Liver (tissue), 9 donors: ENCODE results near the gene UCK2. TPM values are rescaled to one million over a fixed set of nuclear protein-coding genes. Genes with fewer than 3 reads are reported as not detected.

Experiments
- DNase-seq: peaks from one replicate; pipeline ENCODE4 v3.0.0-alpha.2; 2017; ENCODE audit warnings: low spot score
- H3K27ac ChIP-seq, 2 donors: one replicate each; pipeline ENCODE4 v1.7.0; 2013; ENCODE audit warnings: inconsistent platforms in 2 of 2, low read length in 2 of 2, control low read depth in 1 of 2, low read depth in 1 of 2, mild to moderate bottlenecking in 1 of 2
- H3K27me3 ChIP-seq, 4 donors: one replicate each; pipeline versions ENCODE4 v1.6.1 to v1.7.0; 2013; ENCODE audit warnings: low read length in 3 of 4, inconsistent platforms in 1 of 4, mild to moderate bottlenecking in 1 of 4, moderate library complexity in 1 of 4; ENCODE audit not compliant: control insufficient read depth in 4 of 4, insufficient read depth in 4 of 4
- H3K36me3 ChIP-seq, 4 donors: one replicate each; pipeline versions ENCODE4 v1.6.1 to v1.7.0; 2013; ENCODE audit warnings: low read length in 3 of 4, mild to moderate bottlenecking in 3 of 4, low read depth in 1 of 4, moderate library complexity in 1 of 4; ENCODE audit not compliant: control insufficient read depth in 4 of 4, insufficient read depth in 3 of 4
- H3K4me1 ChIP-seq, 4 donors: one replicate each; pipeline versions ENCODE4 v1.6.1 to v1.7.0; 2013; ENCODE audit warnings: low read length in 3 of 4, mild to moderate bottlenecking in 3 of 4, moderate library complexity in 1 of 4; ENCODE audit not compliant: control insufficient read depth in 4 of 4, insufficient read depth in 4 of 4
- H3K4me3 ChIP-seq, 3 donors: one replicate each; pipeline versions ENCODE4 v1.6.1 to v1.7.0; 2013; ENCODE audit warnings: low read length in 3 of 3, control low read depth in 1 of 3, low read depth in 1 of 3, mild to moderate bottlenecking in 1 of 3
- H3K9ac ChIP-seq, 2 donors: one replicate each; pipeline ENCODE4 v1.7.0; 2013; ENCODE audit warnings: low read length in 2 of 2, mild to moderate bottlenecking in 2 of 2, moderate library complexity in 2 of 2, control low read depth in 1 of 2, low read depth in 1 of 2
- H3K9me3 ChIP-seq, 4 donors: one replicate each; pipeline versions ENCODE4 v1.6.1 to v1.7.0; 2013; ENCODE audit warnings: low read length in 3 of 4; ENCODE audit not compliant: control insufficient read depth in 4 of 4
- EGR1 ChIP-seq, 2 donors: IDR thresholded peaks; 2 replicates each; pipeline ENCODE4 v1.6.1; 2016 to 2018; ENCODE audit warnings: antibody characterized with exemption in 2 of 2, low read depth in 2 of 2
- FOXA1 ChIP-seq: IDR thresholded peaks from 2 replicates; pipeline ENCODE4 v1.6.1; 2016; ENCODE audit warnings: antibody characterized with exemption
- FOXA2 ChIP-seq: IDR thresholded peaks from 2 replicates; pipeline ENCODE4 v1.6.1; 2016; ENCODE audit warnings: antibody characterized with exemption
- GABPA ChIP-seq, 2 donors: IDR thresholded peaks in 1 of 2; conservative IDR thresholded peaks in 1 of 2; 2 replicates each; pipeline ENCODE4 v1.6.1; 2016; ENCODE audit warnings: antibody characterized with exemption in 2 of 2, mild to moderate bottlenecking in 1 of 2, moderate library complexity in 1 of 2
- HNF4A ChIP-seq, 2 donors: conservative IDR thresholded peaks; 2 replicates each; pipeline ENCODE4 v1.6.1; 2016; ENCODE audit warnings: antibody characterized with exemption in 2 of 2, mild to moderate bottlenecking in 2 of 2
- HNF4G ChIP-seq: IDR thresholded peaks from 2 replicates; pipeline ENCODE4 v1.6.1; 2016; ENCODE audit warnings: antibody characterized with exemption
- JUND ChIP-seq, 2 donors: IDR thresholded peaks; 2 replicates each; pipeline ENCODE4 v1.6.1; 2016; ENCODE audit warnings: antibody characterized with exemption in 2 of 2
- NR2F2 ChIP-seq: IDR thresholded peaks from 2 replicates; pipeline ENCODE4 v1.6.1; 2016; ENCODE audit warnings: antibody characterized with exemption
- RXRA ChIP-seq, 2 donors: IDR thresholded peaks; 2 replicates each; pipeline ENCODE4 v1.6.1; 2017 to 2018; ENCODE audit warnings: antibody characterized with exemption in 2 of 2, mild to moderate bottlenecking in 1 of 2
- SP1 ChIP-seq: IDR thresholded peaks from 2 replicates; pipeline ENCODE4 v1.6.1; 2018; ENCODE audit warnings: antibody characterized with exemption, mild to moderate bottlenecking
- TAF1 ChIP-seq: conservative IDR thresholded peaks from 2 replicates; pipeline ENCODE4 v1.6.1; 2016; ENCODE audit warnings: antibody characterized with exemption, mild to moderate bottlenecking
- YY1 ChIP-seq: IDR thresholded peaks from 2 replicates; pipeline ENCODE4 v1.6.1; 2016; ENCODE audit warnings: antibody characterized with exemption, mild to moderate bottlenecking
- WGBS: extraction: QIAGEN DNeasy Blood & Tissue Kit; methylation state at CpG from one replicate; pipeline ENCODE4 v1.1.7; 2013; 5-methylcytosine and 5-hydroxymethylcytosine counted together
- polyA plus RNA-seq, 2 donors: library from polyadenylated mRNA; stranded (reverse) in 1 of 2; unstranded in 1 of 2; fragments of 200-250 nt in 1 of 2; fragments of >200 nt in 1 of 2; fragmentation: Nextera tagmentation in 1 of 2; extraction: Ambion mirVana in 1 of 2; gene quantifications; one replicate each; pipeline versions ENCODE4 v1.2.1 to v1.2.3, GENCODE V29; 2013 to 2015
- total RNA-seq, 2 donors: library from RNA; depleted of rRNA; stranded (reverse); fragments of >200 nt; gene quantifications; one replicate each; pipeline ENCODE4 v1.2.3, GENCODE V29; 2014
- TF ChIP-seq, protein P1 (sequence below): fragments of 150-350 bp; IDR thresholded peaks from 2 replicates; pipeline ENCODE4 v1.5.1; 2017; ENCODE audit warnings: improper control_type of control experiment, low read depth, low read length; ENCODE audit not compliant: missing input control
- TF ChIP-seq, protein P2 (sequence below): IDR thresholded peaks from 2 replicates; pipeline ENCODE4 v1.6.1; 2016; ENCODE audit warnings: antibody characterized with exemption
- TF ChIP-seq, protein P3 (sequence below): IDR thresholded peaks from 2 replicates; pipeline ENCODE4 v1.6.1; 2016; ENCODE audit warnings: antibody characterized with exemption
- TF ChIP-seq, protein P4 (sequence below): IDR thresholded peaks from 2 replicates; pipeline ENCODE4 v1.6.1; 2016; ENCODE audit warnings: antibody characterized with exemption
- donor health status: healthy.
- donor health status: healthy.
- donor health status: healthy.
- donor health status: healthy.
- donor health status: healthy.

Gene UCK2
- total and polyA plus RNA-seq, 4 donors, result 8.9 to 25.5 (median 17.3) TPM

DNA sequence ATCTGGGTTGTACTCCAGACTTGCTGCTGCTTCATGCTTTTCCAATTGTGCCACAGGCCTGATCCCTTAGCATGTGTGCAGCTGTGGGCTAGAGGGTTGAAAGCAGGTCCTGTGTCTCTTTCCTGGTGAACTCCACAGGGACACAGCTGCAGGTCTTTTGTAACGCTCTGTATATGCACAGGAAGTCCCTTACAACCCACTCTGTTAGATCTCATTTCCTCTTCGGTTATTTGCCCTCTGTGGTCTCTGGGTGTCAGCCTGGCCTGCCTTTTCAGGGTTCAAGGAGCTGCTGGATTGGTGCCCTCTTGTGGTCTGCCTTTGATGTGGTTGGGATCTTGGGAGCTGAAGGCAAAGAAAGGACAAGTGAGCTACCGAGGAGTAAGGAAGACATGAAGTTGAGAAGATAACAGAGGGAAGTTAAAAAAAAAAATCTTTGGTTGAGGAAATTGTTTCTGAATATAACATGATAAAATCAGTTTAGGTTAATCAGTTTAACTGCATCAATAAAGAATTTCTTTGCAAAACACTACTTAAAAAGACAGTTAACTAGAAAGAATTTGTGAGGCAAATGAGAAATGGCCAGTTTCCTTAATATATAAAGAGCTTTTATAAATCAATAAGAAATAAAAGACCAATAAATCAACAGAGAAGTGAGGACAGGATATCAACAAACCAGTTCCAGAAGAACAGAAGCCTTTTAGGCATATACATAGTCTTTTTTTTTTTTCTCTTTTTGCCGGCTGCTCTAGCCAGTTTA lies 44.1 kb downstream of the UCK2 start (continued):
- TF ChIP-seq FOXA2 (no peak), SP1 (peak; percentile 25), HNF4A (conservative IDR thresholded peaks at IDR 0.05) (peak in 1 of 2 donors; percentile 52), RXRA (IDR thresholded peaks at IDR 0.05) (peak; percentile 11 to 58), HNF4G (no peak), NR2F2 (no peak), GABPA (IDR thresholded peaks at IDR 0.05 in 1 of 2, conservative IDR thresholded peaks at IDR 0.05 in 1 of 2) (no peak)
- TF ChIP-seq, protein P1, sequence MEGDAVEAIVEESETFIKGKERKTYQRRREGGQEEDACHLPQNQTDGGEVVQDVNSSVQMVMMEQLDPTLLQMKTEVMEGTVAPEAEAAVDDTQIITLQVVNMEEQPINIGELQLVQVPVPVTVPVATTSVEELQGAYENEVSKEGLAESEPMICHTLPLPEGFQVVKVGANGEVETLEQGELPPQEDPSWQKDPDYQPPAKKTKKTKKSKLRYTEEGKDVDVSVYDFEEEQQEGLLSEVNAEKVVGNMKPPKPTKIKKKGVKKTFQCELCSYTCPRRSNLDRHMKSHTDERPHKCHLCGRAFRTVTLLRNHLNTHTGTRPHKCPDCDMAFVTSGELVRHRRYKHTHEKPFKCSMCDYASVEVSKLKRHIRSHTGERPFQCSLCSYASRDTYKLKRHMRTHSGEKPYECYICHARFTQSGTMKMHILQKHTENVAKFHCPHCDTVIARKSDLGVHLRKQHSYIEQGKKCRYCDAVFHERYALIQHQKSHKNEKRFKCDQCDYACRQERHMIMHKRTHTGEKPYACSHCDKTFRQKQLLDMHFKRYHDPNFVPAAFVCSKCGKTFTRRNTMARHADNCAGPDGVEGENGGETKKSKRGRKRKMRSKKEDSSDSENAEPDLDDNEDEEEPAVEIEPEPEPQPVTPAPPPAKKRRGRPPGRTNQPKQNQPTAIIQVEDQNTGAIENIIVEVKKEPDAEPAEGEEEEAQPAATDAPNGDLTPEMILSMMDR, result peak; percentile 31

DNA sequence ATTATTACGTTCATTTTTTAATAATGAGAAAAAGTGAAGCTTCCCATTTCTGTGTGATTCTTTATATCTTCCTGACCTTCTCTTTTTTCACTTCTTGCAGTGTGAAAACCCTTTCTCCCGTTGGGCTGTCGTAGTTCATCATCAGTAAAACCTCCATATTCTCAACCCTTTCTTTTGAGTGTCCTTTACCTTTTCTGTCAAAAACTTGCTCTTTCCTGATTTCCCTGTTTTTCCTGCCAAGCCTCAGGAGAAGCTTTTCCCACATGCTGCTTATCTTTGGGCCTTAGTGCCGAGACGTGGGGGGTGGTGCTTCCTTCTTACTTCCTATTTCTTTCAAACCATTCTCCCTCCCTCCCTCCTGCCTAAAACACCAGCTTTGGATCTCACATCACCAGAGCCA lies 46.1 kb downstream of the UCK2 start:
- H3K9ac ChIP-seq, result no peak overlapping the region
- 69% methylated on average over 5 of the region's 5 CpGs for WGBS
- no peaks in the 10 kb centered on the region for H3K27me3 ChIP-seq
- no peaks in the 10 kb centered on the region for H3K36me3 ChIP-seq
- H3K27ac ChIP-seq, result no peak overlapping the region
- no peaks in the 10 kb centered on the region for H3K9me3 ChIP-seq
- no peak overlapping the region for H3K4me3 ChIP-seq
- no peak for DNase-seq
- H3K4me1 ChIP-seq, result peaks cover 4 to 11% (median 5%) of the 10 kb centered on the region in 4 donors
- TF ChIP-seq, protein P1, result no peak
- no peak for TF ChIP-seq FOXA2
- TF ChIP-seq, protein P2, sequence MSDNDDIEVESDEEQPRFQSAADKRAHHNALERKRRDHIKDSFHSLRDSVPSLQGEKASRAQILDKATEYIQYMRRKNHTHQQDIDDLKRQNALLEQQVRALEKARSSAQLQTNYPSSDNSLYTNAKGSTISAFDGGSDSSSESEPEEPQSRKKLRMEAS, result no peak
- no peak for TF ChIP-seq YY1
- TF ChIP-seq FOXA1, result no peak
- no peak for TF ChIP-seq TAF1
- TF ChIP-seq, protein P3, sequence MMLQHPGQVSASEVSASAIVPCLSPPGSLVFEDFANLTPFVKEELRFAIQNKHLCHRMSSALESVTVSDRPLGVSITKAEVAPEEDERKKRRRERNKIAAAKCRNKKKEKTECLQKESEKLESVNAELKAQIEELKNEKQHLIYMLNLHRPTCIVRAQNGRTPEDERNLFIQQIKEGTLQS, result no peak
- no peak for TF ChIP-seq HNF4G
- TF ChIP-seq, protein P4, sequence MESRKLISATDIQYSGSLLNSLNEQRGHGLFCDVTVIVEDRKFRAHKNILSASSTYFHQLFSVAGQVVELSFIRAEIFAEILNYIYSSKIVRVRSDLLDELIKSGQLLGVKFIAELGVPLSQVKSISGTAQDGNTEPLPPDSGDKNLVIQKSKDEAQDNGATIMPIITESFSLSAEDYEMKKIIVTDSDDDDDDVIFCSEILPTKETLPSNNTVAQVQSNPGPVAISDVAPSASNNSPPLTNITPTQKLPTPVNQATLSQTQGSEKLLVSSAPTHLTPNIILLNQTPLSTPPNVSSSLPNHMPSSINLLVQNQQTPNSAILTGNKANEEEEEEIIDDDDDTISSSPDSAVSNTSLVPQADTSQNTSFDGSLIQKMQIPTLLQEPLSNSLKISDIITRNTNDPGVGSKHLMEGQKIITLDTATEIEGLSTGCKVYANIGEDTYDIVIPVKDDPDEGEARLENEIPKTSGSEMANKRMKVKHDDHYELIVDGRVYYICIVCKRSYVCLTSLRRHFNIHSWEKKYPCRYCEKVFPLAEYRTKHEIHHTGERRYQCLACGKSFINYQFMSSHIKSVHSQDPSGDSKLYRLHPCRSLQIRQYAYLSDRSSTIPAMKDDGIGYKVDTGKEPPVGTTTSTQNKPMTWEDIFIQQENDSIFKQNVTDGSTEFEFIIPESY, result no peak
- no peak for TF ChIP-seq JUND (IDR thresholded peaks at IDR 0.05)
- no peak for TF ChIP-seq EGR1 (IDR thresholded peaks at IDR 0.05; ENCODE audit: low read depth in 2 of 2)
- TF ChIP-seq NR2F2, result no peak
- TF ChIP-seq GABPA (IDR thresholded peaks at IDR 0.05 in 1 of 2, conservative IDR thresholded peaks at IDR 0.05 in 1 of 2), result no peak
- no peak for TF ChIP-seq HNF4A (conservative IDR thresholded peaks at IDR 0.05)
